Ovary (tissue), 9 donors: ENCODE measurements around the gene ALKBH5. TPM values are rescaled to one million over a fixed set of nuclear protein-coding genes. Genes with fewer than 3 reads are reported as not detected.

Experiments used
- DNase-seq, 5 donors: peaks; one replicate each; pipeline ENCODE4 v3.0.0-alpha.2; 2019 to 2020
- H3K27ac ChIP-seq, 2 donors: fragments of 200-600 bp; one replicate each; pipeline versions ENCODE4 v1.5.1 to v1.8.0; 2019 to 2022
- H3K27me3 ChIP-seq: fragments of 200-600 bp; one replicate; pipeline ENCODE4 v1.8.0; 2022
- H3K36me3 ChIP-seq: fragments of 200-600 bp; sonication (generic); one replicate; pipeline ENCODE4 v1.5.1; 2019
- H3K4me1 ChIP-seq: one replicate; pipeline ENCODE4 v1.8.1; 2013; ENCODE audit warnings: mild to moderate bottlenecking, moderate library complexity; ENCODE audit not compliant: insufficient read depth
- H3K4me3 ChIP-seq: fragments of 200-600 bp; sonication (generic); one replicate; pipeline ENCODE4 v1.5.1; 2017
- H3K9me3 ChIP-seq, 2 donors: fragments of 200-600 bp in 1 of 2; sonication (generic) in 1 of 2; one replicate each; pipeline versions ENCODE4 v1.5.1 to v1.8.1; 2013 to 2019; ENCODE audit warnings: mild to moderate bottlenecking in 1 of 2, moderate library complexity in 1 of 2
- CTCF ChIP-seq, 3 donors: fragments of 450-650 bp in 2 of 3; fragments of 200-600 bp in 1 of 3; IDR thresholded peaks; one replicate each; pipeline versions ENCODE4 v1.5.1 to v1.8.0; 2016 to 2022; ENCODE audit warnings: antibody characterized with exemption in 3 of 3, mild to moderate bottlenecking in 1 of 3
- EP300 ChIP-seq: sonication (generic); formaldehyde crosslinking; IDR thresholded peaks from one replicate; pipeline ENCODE4 v1.6.1; 2017; ENCODE audit warnings: antibody characterized with exemption
- POLR2A ChIP-seq: fragments of 450-650 bp; IDR thresholded peaks from one replicate; pipeline ENCODE4 v1.6.1; 2017; ENCODE audit warnings: antibody characterized with exemption, mild to moderate bottlenecking, moderate library complexity
- WGBS, 3 donors: extraction: QIAGEN DNeasy Blood & Tissue Kit in 1 of 3; methylation state at CpG; one replicate each; pipeline versions ENCODE4 v1.1.5 to v1.1.7; 2013 to 2017; 5-methylcytosine and 5-hydroxymethylcytosine counted together
- intact Hi-C, 4 donors: fragments of 100-400 bp; cut with DNase I; formaldehyde crosslinking; loops; one replicate each; pipeline versions ENCODE4 v1.11.0 to v1.15.1; 2022 to 2023
- polyA plus RNA-seq, 2 donors: library from polyadenylated mRNA; stranded (reverse); fragments of 200-250 nt in 1 of 2; fragments of 350-450 nt in 1 of 2; fragmentation: Illumina TruSeq in 1 of 2; extraction: RNeasy Lipid Tissue Mini Kit (QIAGEN cat#74804) in 1 of 2; gene quantifications; one replicate each; pipeline ENCODE4 v1.2.3, GENCODE V29; 2013 to 2014
- total RNA-seq, 7 donors: library from RNA; depleted of rRNA in 2 of 7; stranded (reverse); fragments of >200 nt in 2 of 7; fragmentation: NEBNext Ultra II Directional in 3 of 7; extraction: Animal tissue kit (Norgen Biotek cat#: 25700) in 3 of 7; gene quantifications; one replicate each; pipeline versions ENCODE4 v1.1.0 to v1.2.4, GENCODE V29; 2016 to 2023
- donor health status: DM: no; HTN: no; CAD: no; lungs with moderate emphysema.
- donor health status: DM: no; HTN: no; CAD: no.
- donor health status: Bipolar disorder and iron deficiency.
- donor health status: DM: yes; HTN: yes; CAD: no.
- donor health status: DM: no; HTN: no; CAD: no.
- donor health status: DM: yes; HTN: yes; CAD: no.

ALKBH5 gene
- total and polyA plus RNA-seq, 9 donors, result 39.6 to 137 (median 102) TPM

GRCh38 chr17:18142417-18142816 lies 41.2 kb upstream of the ALKBH5 start:
- 69 to 84% (median 77%) methylated on average over 3 of the region's 3 CpGs for WGBS, 3 donors
- DNase-seq, result no peak
- H3K27ac ChIP-seq, result no peak overlapping the region
- H3K4me3 ChIP-seq, result no peak overlapping the region
- intact Hi-C loops, result no loop called here
- no peaks in the 10 kb centered on the region for H3K4me1 ChIP-seq
- no peaks in the 10 kb centered on the region for H3K36me3 ChIP-seq
- no peaks in the 10 kb centered on the region for H3K27me3 ChIP-seq
- TF ChIP-seq EP300, result no peak
- no peak for TF ChIP-seq CTCF (IDR thresholded peaks at IDR 0.05)
- TF ChIP-seq POLR2A, result no peak
- no peaks in the 10 kb centered on the region for H3K9me3 ChIP-seq

- intact Hi-C loops, result no loop called here
- Histone ChIP-seq H3K36me3 (no peaks in the 10 kb centered on the region), H3K4me3 (no peak overlapping the region), H3K9me3 (no peaks in the 10 kb centered on the region), H3K4me1 (no peaks in the 10 kb centered on the region), H3K27ac (no peak overlapping the region), H3K27me3 (no peaks in the 10 kb centered on the region)
- TF ChIP-seq CTCF (IDR thresholded peaks at IDR 0.05) (no peak), POLR2A (no peak)
- DNase-seq, result no peak
- 55 to 69% (median 65%) methylated on average over 18 of the region's 18 CpGs for WGBS, 3 donors
These were observed 40.3 kb upstream of the ALKBH5 start for GRCh38 chr17:18143044-18143936.

- Histone ChIP-seq H3K9me3 (no peaks in the 10 kb centered on the region), H3K27ac (no peak overlapping the region), H3K4me3 (no peak overlapping the region), H3K27me3 (no peaks in the 10 kb centered on the region), H3K36me3 (no peaks in the 10 kb centered on the region), H3K4me1 (no peaks in the 10 kb centered on the region)
- WGBS, 3 donors, result 73 to 87% (median 82%) methylated on average over 4 of the region's 4 CpGs
- DNase-seq, result no peak
- intact Hi-C loops, result no loop called here
- TF ChIP-seq POLR2A, result no peak
These were observed 39.4 kb upstream of the ALKBH5 start for GRCh38 chr17:18144261-18144660.

GRCh38 chr17:18144855-18145254 lies 38.8 kb upstream of the ALKBH5 start:
- no peaks in the 10 kb centered on the region for H3K36me3 ChIP-seq
- 81 to 94% (median 82%) methylated on average over 1 of the region's 1 CpG for WGBS, 3 donors
- no peak overlapping the region for H3K4me3 ChIP-seq
- no peaks in the 10 kb centered on the region for H3K4me1 ChIP-seq
- no peaks in the 10 kb centered on the region for H3K9me3 ChIP-seq
- H3K27me3 ChIP-seq, result no peaks in the 10 kb centered on the region
- DNase-seq, result no peak
- no peak overlapping the region for H3K27ac ChIP-seq
- TF ChIP-seq EP300, result no peak
- no peak for TF ChIP-seq CTCF (IDR thresholded peaks at IDR 0.05)
- no peak for TF ChIP-seq POLR2A
- intact Hi-C loops, result no loop called here

GRCh38 chr17:18145811-18146210 lies 37.8 kb upstream of the ALKBH5 start:
- no peaks in the 10 kb centered on the region for H3K27me3 ChIP-seq
- no peaks in the 10 kb centered on the region for H3K9me3 ChIP-seq
- no peak overlapping the region for H3K27ac ChIP-seq
- H3K4me3 ChIP-seq, result no peak overlapping the region
- intact Hi-C loops, result no loop called here
- TF ChIP-seq EP300 (no peak), CTCF (IDR thresholded peaks at IDR 0.05) (no peak), POLR2A (no peak)
- H3K36me3 ChIP-seq, result no peaks in the 10 kb centered on the region
- WGBS, 3 donors, result 71 to 74% (median 72%) methylated on average over 13 of the region's 13 CpGs
- no peak for DNase-seq
- H3K4me1 ChIP-seq, result no peaks in the 10 kb centered on the region
